ENCODE results near the gene DCAKD. TPM values are rescaled to one million over a fixed set of nuclear protein-coding genes. Genes with fewer than 3 reads are reported as not detected.
A peak's percentile ranks its signal among the peaks of the same experiment; 100 is the strongest.

Gene DCAKD
- total and polyA plus RNA-seq, 10 of the 15 experiments (the other 5 are each of a cell fraction or from before 2014, with no cell fraction given) = 11.6 to 62.7 (median 38.3) TPM

- TF ChIP-seq ELK1 (IDR thresholded peaks at IDR 0.05; ENCODE audit: low read depth, low read length) = peak; percentile 72
- no peak for TF ChIP-seq NFXL1 (IDR thresholded peaks at IDR 0.05; ENCODE audit: borderline replicate concordance)
- TF ChIP-seq, protein P1, sequence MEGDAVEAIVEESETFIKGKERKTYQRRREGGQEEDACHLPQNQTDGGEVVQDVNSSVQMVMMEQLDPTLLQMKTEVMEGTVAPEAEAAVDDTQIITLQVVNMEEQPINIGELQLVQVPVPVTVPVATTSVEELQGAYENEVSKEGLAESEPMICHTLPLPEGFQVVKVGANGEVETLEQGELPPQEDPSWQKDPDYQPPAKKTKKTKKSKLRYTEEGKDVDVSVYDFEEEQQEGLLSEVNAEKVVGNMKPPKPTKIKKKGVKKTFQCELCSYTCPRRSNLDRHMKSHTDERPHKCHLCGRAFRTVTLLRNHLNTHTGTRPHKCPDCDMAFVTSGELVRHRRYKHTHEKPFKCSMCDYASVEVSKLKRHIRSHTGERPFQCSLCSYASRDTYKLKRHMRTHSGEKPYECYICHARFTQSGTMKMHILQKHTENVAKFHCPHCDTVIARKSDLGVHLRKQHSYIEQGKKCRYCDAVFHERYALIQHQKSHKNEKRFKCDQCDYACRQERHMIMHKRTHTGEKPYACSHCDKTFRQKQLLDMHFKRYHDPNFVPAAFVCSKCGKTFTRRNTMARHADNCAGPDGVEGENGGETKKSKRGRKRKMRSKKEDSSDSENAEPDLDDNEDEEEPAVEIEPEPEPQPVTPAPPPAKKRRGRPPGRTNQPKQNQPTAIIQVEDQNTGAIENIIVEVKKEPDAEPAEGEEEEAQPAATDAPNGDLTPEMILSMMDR (IDR thresholded peaks at IDR 0.05 in 2 of 3, conservative IDR thresholded peaks at IDR 0.05 in 1 of 3; ENCODE audit: control insufficient read depth in 2 of 3, extremely low read depth in 1 of 3, insufficient read depth in 1 of 3, low read depth in 3 of 3, low read length in 3 of 3) = no peak
- TF ChIP-seq POU2F2 (IDR thresholded peaks at IDR 0.05; ENCODE audit: borderline replicate concordance, low read depth, low read length) = peak; percentile 73; the same call in 2 of the 3 replicates
- TF ChIP-seq RAD21 (IDR thresholded peaks at IDR 0.05; ENCODE audit: insufficient read depth, low read depth, low read length) = no peak
- peak; percentile 57; the same call in 1 of the 2 replicates for TF ChIP-seq DPF2 (IDR thresholded peaks at IDR 0.05)
- peak; percentile 90 for TF ChIP-seq LARP7 (IDR thresholded peaks at IDR 0.05)
- TF ChIP-seq, protein P2, sequence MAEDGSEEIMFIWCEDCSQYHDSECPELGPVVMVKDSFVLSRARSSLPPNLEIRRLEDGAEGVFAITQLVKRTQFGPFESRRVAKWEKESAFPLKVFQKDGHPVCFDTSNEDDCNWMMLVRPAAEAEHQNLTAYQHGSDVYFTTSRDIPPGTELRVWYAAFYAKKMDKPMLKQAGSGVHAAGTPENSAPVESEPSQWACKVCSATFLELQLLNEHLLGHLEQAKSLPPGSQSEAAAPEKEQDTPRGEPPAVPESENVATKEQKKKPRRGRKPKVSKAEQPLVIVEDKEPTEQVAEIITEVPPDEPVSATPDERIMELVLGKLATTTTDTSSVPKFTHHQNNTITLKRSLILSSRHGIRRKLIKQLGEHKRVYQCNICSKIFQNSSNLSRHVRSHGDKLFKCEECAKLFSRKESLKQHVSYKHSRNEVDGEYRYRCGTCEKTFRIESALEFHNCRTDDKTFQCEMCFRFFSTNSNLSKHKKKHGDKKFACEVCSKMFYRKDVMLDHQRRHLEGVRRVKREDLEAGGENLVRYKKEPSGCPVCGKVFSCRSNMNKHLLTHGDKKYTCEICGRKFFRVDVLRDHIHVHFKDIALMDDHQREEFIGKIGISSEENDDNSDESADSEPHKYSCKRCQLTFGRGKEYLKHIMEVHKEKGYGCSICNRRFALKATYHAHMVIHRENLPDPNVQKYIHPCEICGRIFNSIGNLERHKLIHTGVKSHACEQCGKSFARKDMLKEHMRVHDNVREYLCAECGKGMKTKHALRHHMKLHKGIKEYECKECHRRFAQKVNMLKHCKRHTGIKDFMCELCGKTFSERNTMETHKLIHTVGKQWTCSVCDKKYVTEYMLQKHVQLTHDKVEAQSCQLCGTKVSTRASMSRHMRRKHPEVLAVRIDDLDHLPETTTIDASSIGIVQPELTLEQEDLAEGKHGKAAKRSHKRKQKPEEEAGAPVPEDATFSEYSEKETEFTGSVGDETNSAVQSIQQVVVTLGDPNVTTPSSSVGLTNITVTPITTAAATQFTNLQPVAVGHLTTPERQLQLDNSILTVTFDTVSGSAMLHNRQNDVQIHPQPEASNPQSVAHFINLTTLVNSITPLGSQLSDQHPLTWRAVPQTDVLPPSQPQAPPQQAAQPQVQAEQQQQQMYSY (CRISPR knock-in tag; IDR thresholded peaks at IDR 0.05) = no peak
- TF ChIP-seq, protein P3, sequence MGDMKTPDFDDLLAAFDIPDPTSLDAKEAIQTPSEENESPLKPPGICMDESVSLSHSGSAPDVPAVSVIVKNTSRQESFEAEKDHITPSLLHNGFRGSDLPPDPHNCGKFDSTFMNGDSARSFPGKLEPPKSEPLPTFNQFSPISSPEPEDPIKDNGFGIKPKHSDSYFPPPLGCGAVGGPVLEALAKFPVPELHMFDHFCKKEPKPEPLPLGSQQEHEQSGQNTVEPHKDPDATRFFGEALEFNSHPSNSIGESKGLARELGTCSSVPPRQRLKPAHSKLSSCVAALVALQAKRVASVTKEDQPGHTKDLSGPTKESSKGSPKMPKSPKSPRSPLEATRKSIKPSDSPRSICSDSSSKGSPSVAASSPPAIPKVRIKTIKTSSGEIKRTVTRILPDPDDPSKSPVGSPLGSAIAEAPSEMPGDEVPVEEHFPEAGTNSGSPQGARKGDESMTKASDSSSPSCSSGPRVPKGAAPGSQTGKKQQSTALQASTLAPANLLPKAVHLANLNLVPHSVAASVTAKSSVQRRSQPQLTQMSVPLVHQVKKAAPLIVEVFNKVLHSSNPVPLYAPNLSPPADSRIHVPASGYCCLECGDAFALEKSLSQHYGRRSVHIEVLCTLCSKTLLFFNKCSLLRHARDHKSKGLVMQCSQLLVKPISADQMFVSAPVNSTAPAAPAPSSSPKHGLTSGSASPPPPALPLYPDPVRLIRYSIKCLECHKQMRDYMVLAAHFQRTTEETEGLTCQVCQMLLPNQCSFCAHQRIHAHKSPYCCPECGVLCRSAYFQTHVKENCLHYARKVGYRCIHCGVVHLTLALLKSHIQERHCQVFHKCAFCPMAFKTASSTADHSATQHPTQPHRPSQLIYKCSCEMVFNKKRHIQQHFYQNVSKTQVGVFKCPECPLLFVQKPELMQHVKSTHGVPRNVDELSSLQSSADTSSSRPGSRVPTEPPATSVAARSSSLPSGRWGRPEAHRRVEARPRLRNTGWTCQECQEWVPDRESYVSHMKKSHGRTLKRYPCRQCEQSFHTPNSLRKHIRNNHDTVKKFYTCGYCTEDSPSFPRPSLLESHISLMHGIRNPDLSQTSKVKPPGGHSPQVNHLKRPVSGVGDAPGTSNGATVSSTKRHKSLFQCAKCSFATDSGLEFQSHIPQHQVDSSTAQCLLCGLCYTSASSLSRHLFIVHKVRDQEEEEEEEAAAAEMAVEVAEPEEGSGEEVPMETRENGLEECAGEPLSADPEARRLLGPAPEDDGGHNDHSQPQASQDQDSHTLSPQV (IDR thresholded peaks at IDR 0.05) = 0 out of 2 replicates have a peak, but pooled peaks have one; percentile 47
- TF ChIP-seq POLR2A (IDR thresholded peaks at IDR 0.05; ENCODE audit: low read depth, low read length) = peak; percentile 77; the same call in 1 of the 2 replicates
- no peak for TF ChIP-seq RAD51 (IDR thresholded peaks at IDR 0.05)
- TF ChIP-seq MXI1 (IDR thresholded peaks at IDR 0.05; ENCODE audit: low read depth, low read length) = peak; percentile 59
- TF ChIP-seq SIN3A (IDR thresholded peaks at IDR 0.05; ENCODE audit: low read depth, low read length) = peak; percentile 85
- peak in 1 of 2 experiments; percentile 60; a peak in 2 of 4 replicates for TF ChIP-seq BHLHE40 (IDR thresholded peaks at IDR 0.05; ENCODE audit: borderline replicate concordance in 1 of 2, low read depth in 2 of 2, low read length in 1 of 2)
- no peak for TF ChIP-seq MYC (IDR thresholded peaks at IDR 0.05; ENCODE audit: insufficient read depth, insufficient read length, insufficient replicate concordance, low read length, severe bottlenecking)
- TF ChIP-seq ZNF207 (IDR thresholded peaks at IDR 0.05; ENCODE audit: borderline replicate concordance) = peak; percentile 89
- peak; percentile 62; the same call in 1 of the 2 replicates for TF ChIP-seq ZBED1 (IDR thresholded peaks at IDR 0.05; ENCODE audit: borderline replicate concordance)
Measured at GRCh38 chr17:45051060-45051719, at the start of gene DCAKD (continued).
